Activated CD4-positive, alpha-beta T cell treated with anti-CD3 and anti-CD28 coated beads, Interleukin-2, Interleukin-6, amounts not matched to agents 100 ng/mL and 50 ng/mL, durations not matched to agents 16 hours and 8 hours (primary cell): ENCODE results near the gene ZBTB20.

Experiments used
- DNase-seq: peaks from one replicate; pipeline ENCODE4 v3.0.0-alpha.2; 2020

Gene ZBTB20

GRCh38 chr3:114659109-114660061, 487.7 kb downstream of the ZBTB20 start:
- no peak for DNase-seq

DNA sequence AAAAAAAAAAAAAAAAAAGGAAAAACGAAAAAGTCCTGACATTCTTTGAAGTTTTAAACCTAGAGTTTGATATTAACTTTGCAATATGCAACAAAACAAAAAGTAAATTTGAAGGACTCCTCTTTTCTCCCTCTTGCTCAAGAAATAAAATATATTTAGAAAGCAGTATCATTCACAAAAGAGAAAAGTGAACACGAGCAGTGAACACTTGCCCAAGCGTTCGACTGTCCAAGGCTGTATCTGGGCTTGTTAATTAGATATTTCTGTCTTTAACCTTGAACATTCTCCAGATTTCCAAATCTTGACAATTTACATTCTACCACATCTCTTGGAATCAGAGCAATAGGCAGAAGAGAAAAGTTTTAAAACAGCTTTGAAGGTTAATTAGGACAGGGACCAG, 495.5 kb downstream of the ZBTB20 start:
- no peak for DNase-seq

DNA sequence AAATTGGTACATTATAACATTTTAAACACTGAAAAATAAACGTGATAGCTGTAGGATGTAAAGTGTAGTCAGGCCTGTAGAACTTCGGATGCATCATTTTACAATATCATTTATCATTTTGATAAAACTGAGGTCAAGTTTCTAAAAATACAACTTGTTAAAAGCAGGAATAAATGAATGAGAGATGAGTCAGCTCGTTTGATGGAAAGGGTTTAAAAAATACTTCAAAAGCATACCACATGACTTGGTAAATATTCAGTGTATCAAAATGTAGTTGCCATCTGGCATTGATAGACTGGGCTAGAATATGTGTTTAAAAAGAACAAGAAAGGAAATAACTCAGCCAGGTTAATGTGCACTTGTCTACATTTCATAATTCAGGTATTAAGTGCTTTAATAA, 496.3 kb downstream of the ZBTB20 start:
- DNase-seq = no peak

DNA sequence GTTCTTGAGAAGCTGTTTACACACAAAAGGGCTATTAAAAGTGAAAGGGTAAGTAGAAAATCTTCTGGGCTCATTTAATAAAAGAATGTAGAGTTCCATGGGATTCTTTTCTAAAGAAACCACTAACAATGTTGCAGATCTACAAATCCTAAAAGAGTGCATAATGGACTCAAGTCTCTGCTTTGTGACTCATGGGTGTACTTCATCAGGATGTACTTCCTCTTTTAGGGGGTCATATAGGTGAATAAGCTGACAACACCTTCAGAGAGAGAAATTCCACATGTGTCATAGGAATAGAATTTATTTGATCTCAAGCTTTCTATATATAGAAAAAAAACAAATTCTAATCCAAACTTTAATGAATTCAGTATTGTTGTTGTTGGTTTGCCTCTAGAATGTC, 497.8 kb downstream of the ZBTB20 start:
- no peak for DNase-seq

DNA sequence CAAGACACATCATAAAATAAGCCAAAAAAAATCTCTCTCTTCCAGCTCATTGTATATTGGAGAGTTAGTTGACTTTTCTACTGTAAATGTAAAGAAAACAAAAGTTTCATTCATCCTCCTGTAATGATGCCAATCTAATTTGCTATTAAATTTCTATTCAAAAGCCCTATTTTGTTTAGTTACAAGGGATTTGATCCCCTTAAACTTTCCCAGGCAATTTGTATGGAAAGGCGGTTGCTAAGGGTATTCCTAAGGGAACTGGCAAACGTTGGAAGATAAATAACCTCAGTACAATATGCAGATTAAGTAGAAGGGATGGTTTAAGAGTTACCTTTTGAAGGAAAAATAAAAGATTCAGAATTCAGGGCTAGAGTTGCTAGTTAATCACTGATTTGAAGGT, 500.6 kb downstream of the ZBTB20 start:
- no peak for DNase-seq

- no peak for DNase-seq
Measured at GRCh38 chr3:114645392-114645791, 501.7 kb downstream of the ZBTB20 start.

DNA sequence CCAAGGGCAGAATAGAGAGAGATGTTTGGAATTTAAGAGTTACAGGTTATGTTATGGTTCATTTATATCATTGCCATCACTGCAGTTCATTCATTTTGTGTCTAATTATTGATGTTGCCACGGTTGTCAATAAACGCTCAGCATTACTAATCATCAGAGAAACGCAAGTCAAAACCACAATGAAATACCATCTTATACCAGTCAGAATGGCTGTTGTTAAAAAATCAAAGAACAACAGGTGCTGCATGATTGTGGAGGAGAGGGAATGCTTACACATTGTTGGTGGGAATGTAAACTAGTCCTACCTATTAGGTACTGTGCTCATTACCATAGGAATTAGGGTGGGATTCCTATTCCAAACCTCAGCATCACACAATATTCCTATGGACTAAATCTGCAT, 502.7 kb downstream of the ZBTB20 start:
- DNase-seq = no peak

DNA sequence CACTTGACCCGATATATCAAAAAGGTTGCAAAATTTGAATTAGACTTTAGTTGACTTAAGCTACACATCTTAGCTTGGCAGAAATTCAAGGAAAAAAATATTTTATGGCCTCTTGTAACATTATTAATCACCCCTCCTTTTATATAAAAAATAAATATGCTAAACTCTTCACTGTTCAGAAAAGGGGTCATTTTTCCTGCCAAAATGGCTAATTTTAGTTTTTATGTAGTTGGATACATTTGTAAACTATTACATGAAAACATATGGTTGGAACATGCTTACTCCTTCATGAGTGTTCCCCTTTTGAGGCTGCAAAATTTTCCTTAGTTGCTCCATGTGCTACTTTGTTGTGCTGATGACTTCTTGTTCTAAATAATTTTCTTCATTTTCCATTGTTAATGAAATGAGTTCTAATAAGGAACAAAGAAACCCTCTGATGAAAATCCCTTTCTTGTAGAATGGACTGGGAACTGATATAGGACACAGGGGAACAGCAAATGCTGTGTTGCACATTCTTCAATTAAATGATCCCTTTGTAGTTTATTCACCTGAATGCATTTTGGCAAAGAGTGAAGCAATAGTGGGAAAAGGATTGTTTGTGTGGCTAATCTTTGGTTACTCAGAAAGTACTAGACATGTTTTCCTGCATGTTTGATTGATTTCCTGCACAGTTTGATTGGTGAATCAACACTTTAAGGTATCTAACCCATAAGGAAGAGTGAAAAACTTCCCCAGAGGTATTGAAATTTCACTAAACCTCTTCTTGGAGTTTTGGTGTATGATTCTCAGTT, 503.9 kb downstream of the ZBTB20 start:
- DNase-seq = no peak

DNA sequence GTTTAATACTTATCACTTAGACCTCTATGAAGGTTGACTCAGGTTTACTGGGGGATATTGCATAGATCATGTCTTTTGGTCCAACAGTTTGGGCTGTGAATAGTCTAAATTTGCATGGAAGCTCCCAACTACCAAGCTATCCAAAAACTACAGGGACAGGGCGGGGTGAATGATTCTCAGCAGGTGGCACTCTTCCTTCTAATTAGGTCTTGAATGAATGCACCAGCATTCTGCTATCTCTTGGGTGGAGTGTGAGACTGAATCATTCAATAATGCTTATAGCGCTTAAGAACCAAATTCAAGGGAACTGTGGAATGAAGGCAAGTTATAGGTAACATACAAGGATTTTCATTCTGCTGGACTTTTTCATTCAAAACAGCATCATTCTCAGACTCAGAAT, 507.0 kb downstream of the ZBTB20 start:
- no peak for DNase-seq

DNA sequence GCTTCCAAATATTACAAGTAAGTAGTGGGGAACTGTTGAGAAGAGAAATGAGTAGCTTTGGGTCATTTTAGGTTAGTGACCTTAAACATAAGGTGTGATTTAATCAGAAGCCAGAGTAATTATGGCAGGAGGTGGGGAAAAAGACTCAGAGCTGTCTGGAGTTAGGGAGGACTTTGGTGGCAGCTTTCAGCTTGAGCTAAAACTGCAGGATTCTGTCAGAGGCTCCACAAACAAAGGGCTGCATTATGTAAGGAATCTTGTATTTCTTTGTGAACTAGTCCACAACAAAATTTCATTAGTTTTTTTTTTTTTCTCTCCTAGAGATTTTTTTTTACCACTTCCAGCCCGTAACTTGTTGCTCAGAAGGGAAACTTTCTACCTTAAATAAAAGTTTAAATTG, 507.9 kb downstream of the ZBTB20 start:
- DNase-seq = no peak

- no peak for DNase-seq
Measured at GRCh38 chr3:114635878-114636277, 511.2 kb downstream of the ZBTB20 start.

DNA sequence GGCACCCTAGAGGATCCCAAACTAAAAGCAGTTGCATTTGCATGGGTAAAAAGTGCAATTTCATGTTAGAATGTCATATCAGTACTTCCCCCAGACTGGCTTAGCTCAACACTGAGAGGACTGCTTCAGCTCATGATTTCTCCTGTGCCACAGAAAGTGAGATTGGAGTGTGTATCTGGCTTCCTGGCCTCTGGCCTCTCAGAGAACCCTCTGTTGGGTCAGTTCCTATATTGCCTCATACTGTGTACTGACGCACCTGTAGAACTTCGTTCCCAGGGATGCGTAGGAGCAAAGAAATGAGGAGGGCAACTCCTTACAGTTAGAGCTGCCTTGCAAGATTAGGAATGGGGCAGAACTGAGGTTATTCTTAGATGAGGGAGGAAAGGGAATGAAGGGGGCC, 512.5 kb downstream of the ZBTB20 start:
- no peak for DNase-seq

GRCh38 chr3:114632757-114633424, 514.2 kb downstream of the ZBTB20 start:
- DNase-seq = peak; percentile 13

DNA sequence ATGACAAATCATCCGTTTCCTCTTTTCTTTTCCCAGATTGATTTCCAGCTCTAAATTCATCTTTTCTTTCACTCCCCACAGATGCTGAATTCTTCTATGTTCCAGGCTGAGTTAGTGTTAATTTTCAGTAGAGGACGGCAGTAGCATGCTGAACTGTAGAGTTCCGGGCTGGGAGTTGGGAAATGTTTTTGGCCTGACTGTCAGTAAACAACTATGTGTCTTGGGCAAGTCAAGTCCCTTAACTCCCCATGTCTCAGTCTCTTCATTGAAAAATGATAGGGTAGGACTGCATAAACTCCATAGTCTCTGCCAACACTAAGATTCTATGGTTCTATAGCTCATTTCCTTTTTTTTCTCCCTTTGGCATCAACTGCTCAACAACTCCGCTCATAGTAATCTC, 519.3 kb downstream of the ZBTB20 start:
- DNase-seq = no peak

GRCh38 chr3:114626751-114627150, 520.3 kb downstream of the ZBTB20 start:
- no peak for DNase-seq

GRCh38 chr3:114624571-114625181, 522.4 kb downstream of the ZBTB20 start:
- DNase-seq = no peak

DNA sequence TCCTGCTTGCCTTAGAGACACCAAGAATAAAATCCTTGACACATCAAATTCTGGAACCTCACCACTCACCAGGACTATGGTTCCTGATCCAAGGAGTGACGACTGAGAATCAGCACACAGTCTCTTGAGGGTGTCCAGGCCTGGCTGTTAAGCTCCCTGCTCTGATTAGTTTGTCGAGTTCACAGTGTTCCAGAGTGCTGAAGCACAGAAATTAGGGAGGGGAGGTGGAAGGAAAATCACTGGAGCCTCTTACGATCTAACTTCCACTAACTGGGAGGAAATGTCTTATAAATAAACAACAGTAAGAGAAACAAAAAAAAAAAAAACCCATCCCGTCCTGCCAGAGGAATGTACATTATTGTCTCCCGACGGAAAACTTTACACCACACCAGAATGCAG, 523.0 kb downstream of the ZBTB20 start:
- DNase-seq = no peak

DNA sequence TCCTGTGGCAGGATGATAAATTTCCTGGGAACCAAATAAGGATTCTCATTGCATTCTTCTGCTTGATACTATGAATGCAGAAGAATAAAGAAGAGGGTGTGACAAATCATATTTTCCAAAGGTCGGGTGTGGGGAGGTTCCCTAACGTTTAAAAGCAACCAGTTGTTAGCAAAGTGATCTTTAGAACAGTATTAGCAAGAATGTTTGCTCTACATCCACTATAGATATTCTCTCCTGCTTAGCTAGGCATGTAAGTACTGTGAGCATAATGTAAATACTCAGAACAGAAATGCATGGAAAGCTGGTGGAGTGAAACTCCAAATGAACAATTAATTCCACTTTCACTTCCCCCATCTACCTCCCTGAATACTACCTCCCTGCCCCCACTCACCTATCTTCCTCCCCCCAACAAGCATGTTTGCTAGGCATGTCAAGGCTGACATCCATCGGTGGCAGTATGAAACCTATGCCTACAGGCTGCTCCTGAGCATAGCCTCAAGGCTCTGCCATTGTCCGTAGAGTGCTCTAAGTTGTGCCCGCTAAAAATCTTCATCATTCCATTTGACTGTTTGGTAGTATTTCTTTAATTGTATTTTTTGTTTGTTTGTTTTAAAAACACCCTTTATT, 523.6 kb downstream of the ZBTB20 start:
- no peak for DNase-seq

- no peak for DNase-seq
Measured at GRCh38 chr3:114622001-114622400, 525.1 kb downstream of the ZBTB20 start.

GRCh38 chr3:114619771-114620170, 527.3 kb downstream of the ZBTB20 start:
- DNase-seq = no peak

DNA sequence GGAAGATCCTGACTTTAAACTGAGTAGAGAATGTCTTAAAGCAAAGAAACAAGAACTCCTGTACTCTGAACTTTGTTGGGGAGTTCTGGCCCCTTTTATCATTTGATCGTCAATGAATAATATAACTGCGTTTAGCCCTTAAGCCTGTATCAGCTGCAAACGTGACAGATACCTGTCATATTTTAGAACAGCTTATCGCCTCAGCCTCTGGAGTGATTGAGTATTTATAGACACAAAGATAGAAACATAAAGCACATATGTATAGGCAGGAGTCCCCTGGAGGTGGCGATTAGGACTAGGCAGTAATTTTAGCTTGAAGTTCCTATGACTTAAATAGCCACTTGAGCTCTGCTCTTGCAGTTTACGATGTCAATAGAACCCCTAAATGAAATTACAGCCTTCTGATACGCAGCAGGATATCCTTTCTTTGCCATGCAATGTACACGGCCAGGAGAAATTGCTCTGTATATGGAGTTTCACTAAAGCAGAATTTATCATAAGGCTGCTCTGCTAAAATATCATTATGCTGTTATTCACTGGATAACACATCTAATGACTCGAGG, 531.5 kb downstream of the ZBTB20 start:
- no peak for DNase-seq

GRCh38 chr3:114609973-114610630, 537.0 kb downstream of the ZBTB20 start:
- DNase-seq = no peak
